ENCODE data around the gene PTPN4.

DNA sequence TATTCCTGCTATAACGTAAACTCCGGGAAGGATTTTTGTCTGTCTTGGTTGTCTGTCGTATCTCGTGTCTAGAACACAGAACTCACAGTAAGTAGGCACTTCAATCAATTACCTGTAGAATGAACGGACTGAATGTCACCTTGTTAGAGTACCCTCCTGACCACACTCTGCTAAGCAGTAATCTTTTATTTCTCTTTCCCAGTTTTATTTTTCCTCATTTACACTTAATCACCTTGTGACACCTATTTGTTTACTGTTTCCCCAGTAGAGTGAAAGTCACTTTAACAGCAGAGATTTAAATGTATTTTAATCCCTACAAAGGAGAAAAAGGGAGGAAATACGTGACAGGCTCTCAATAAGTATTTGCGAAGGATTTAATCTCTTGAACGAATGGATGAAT is 252.6 kb downstream of the PTPN4 start:
- TF ChIP-seq, protein P1, sequence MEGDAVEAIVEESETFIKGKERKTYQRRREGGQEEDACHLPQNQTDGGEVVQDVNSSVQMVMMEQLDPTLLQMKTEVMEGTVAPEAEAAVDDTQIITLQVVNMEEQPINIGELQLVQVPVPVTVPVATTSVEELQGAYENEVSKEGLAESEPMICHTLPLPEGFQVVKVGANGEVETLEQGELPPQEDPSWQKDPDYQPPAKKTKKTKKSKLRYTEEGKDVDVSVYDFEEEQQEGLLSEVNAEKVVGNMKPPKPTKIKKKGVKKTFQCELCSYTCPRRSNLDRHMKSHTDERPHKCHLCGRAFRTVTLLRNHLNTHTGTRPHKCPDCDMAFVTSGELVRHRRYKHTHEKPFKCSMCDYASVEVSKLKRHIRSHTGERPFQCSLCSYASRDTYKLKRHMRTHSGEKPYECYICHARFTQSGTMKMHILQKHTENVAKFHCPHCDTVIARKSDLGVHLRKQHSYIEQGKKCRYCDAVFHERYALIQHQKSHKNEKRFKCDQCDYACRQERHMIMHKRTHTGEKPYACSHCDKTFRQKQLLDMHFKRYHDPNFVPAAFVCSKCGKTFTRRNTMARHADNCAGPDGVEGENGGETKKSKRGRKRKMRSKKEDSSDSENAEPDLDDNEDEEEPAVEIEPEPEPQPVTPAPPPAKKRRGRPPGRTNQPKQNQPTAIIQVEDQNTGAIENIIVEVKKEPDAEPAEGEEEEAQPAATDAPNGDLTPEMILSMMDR (IDR thresholded peaks at IDR 0.05): no peak
- no peak for TF ChIP-seq POLR2A (IDR thresholded peaks at IDR 0.05)
